Measurements from ENCODE around the gene PHB1.
"Not testable (repeated sequence)": the region's sequence is repeated elsewhere in the genome, so short reads cannot be mapped to it uniquely, and the experiment has no call there.

PHB1 gene

DNA sequence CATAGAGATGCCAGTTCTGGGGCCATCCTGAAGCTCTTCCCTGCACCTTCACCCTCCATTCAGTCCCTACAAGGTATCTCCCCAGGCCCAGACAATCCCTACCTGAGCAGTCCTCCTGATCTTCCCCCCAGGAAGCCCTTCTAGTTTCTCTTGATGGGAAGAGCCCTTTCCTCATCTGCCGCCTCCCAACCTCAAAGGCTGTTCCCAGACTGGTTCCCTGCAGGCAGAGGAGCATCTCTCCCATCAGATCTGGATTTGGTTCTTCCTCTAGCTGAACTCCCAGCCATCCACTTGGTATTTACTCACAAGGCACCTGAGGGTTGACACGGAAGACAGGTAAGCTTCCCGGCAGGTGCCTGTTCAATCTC is 24.6 kb upstream of the PHB1 start:
- DNase-seq = no peak

DNA sequence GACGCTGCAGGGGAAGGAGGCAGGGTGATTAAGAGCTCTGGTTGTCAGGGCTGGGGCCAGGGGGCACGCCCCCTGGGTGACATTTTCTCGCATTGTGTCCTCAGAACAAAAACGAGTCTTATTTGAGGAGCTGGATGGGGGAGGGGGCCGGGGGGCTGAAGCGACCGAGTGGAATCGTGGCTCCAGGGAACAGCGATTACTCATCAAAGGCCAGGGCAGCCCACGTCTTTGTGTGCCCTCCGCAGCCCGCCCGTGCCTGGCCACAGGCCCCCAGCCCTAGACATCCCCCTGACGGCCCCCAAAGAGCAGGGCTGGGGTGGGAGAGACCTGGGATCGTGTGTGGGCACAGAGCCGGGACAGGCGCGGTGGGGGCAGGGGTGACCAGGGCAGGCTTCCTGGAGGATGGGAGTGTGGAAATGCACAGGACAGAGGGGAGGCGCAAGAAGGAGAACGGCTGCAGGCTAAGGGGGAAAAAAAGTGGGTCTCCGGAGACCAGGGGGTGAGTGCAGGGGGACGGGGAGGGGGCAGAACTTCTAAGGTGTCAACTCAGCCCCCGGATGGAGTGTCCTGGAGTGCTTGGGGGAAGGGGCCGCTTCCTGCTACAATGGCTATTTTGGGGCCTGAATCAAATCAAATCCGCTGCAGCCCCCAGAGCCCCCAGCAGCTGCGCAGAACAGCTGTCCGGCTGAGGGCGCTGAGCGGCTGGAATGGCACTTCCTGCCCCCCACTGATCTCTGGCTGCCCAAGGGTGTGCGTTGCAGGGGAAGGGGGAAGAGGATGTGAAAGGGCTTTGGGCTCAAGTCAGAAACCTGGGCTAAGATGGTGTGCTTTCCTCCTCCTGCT is 24.0 kb upstream of the PHB1 start:
- no peak for DNase-seq

DNA sequence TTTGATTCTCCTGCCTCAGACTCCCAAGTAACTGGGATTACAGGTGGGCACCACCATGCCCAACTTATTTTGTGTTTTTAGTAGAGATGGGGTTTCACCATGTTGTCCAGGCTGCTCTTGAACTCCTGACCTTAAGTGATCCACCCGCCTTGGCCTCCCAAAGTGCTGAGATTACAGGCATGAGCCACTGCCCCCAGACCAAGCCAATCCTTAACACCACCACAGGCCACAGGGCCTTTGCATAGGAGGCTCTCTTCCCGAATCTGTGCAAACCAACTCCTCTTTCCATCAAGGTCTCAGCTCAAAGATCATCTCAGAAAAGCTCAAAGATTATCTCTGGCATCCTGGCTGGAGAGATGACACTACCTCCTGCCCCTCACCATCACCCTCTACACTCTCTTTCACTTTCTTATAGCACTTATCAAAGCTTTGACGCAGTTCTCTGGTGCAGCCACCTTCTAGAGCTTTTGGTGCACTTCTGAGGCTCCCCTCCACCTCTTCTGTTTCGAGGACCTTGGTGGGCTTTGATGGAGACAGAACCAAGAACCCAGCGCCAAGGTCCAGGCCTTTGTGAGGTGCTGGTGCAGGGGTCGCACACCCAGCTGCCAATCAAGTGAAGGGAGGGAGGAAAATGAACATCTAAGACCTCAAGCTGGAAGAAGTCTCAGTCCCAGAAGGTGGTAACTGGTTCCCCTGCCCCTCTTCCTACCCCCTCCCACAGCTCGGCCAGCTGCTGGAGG is 23.2 kb upstream of the PHB1 start:
- no peak for DNase-seq

DNA sequence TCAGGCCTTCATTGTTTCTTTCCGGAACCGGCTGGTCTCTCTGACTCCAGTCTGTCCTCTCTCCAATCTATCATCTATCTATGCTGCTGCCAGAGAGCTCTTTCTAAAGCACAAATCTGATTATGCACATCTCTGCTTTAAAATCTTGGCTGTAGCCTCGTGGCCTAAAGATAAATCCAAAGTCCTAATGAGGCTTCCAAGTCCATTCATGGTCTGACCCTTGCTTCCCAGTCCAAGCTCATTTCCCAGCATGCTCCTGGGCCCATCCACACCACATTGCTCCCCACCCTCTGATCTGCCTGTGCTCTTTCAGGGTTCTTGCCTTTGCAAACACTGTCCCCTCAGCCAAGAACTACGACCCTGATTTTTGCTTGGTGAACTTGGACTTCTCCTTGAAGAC is 21.5 kb upstream of the PHB1 start:
- DNase-seq = no peak

DNA sequence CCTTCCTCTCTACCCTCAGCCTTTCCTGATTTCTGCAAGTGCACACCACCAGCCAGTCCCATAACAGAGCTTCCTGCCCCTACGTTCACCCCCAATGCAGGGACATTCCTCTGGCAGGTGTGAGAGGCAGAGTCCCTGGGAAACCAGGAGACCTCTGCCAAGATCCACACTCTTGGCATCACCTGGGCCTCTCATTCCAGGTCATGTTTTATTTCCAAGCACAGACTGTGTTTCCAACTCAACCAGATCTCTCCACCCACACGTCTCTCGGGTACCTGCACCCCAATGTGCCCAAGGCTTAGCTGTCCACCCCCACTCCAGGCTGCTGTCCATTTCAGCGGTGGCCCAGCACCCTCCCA is 21.0 kb upstream of the PHB1 start:
- DNase-seq = no peak

DNA sequence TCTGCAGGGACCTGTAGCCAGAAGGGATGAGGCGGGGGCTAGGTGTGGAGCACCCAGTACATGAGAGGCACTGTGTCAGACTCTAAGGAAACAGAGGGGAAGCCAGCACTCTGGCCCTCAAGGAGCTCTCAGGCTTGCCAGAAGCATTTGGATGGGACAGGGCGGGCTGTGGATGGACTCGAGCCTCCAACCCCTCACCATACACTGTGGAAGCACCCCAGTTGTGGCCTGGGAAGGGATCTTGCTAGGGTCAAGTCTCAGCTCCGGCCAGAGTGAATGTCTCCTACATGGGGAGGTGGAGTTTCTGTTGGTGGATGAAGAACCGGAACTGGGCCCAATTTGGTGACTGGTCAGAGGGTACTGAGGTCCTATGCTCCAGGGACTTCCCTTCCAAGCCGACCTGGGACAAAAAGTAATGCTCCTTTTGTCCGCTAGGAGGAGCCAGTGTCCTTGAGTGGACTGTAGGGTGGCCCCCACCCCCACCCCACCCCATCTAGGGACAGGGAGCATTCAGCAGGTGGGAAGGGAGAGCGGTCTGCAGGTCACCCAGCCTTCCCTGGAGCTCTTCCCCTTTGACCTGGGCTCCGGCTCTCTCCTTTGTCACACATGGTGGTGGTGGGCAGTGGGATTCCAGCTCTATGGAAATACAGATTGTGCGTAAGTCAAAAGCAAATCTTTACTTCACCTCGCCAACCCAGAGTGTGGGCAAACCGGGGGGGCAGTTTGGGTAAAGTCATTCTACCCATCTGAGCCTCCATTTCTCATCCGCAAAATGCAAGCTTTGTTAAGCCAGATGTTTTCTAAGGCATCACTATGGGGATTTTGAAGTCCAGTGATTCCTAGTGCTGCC is 20.4 kb upstream of the PHB1 start:
- no peak for DNase-seq

DNA sequence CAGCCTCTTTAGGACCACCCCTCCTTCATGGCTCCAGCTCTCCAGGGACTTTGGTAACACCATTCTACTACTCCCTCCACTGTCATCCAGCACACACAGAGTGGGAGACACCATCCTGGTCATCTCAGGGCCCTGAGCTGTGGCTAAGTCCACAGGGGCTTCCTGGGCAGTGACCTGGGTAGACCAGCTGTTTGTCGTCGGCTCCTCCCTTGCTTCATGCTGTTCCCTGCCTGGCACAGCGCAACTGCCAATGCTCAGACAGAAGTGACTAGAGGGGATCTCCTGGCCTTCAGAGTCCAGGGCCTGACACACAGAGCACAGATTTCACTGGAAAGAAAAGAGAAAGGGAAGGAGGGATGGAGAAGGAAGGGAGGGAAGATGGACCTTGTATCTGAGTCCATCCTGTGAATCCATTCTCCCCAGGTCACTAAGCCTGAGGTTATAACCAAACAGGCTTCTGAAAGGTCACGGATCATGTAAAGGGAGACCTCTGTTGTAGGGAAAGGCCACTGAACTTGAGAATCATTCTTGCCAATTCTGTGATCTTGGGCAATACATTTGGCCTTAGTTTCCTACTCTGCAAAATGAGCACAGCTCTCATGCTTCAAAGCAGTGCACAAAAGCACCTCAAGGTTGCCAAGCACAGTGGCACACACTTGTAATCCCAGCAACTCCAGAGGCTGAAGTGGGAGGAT is 18.5 kb upstream of the PHB1 start:
- DNase-seq = no peak

DNA sequence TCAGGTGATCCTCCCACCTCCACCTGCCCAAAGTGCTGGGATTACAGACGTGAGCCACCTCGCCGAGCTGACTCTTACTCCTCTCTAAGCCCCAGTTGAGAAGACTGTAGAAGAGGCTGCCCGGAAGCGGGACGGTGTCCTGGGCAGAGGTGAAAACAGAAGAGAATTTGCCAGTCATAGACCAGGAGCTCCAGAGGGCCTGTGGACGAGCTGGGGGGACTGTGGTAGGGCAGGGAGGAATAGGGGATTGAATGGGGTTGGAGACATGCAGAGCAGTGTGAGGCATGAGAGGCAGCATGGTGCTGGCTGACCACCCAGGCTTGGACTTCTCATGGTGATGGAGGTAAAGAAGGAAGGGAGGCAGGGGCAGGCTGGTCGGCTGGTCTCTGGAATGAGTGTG is 17.1 kb upstream of the PHB1 start:
- DNase-seq = no peak

DNA sequence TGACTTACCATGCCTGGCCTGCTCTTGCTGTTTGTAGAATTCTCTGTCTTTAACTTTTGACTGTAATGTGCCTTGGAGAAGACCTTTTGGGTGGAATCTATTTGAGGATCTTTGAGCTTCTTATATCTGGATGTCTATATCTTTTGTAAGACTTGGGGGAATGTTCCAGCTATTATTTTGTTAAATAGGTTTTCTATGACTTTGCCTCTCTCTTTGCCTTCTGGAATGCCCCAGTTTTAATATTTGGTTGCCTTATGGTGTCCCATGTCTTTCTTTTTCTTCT is 10.3 kb upstream of the PHB1 start:
- DNase-seq = no peak

DNA sequence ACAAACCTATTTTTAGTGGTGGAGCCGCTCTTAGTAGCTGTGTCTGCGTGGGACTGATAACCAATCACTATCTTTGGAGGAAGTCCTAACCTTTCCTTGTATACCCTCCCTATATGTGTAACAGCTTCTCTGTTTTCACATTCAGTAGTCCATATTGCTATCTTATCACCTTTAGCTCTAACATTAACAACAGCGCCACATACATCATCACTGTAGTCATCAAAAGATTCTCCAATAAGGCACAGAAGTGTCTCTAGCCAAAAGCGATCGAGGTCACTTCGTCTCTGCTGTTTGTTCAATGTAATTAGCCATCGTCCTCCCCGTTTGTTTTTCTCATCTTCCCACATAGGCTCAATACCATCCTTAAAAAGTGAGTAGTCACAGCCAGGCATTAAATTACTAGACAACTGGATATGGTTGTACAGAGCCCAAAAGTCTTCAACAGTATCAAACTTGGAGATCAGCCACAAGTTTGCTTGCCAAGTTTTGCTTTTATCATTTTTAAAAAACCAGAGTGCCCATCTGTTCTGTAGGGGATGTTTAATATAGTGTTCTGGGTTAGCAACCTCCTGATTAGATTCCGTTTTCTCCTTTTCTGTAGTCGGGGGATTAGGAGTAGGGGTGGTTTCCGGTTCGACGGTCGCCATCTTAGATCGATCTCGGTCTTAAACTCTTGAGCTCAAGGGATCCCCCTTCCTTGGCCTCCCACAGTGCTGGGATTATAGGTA is 9.8 kb upstream of the PHB1 start:
- DNase-seq = not testable (repeated sequence)

DNA sequence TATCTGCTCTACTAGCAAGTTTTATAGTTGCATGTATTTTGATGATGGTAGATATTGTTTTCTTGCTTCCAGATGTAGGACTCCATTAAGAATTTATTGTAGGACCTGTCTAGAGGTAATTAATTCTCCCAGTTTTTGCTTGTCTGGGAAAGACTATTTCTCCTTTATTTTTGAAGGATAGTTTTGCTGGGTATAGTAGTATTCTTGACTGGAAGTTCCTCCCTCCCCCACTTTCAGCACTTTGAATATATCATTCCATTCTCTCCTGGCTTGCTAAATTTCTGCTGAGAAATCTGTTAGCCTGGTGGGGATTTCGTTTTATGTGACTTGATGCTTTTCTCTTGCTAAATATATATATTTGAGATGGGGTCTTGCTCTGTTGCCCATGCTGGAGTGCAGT is 8.0 kb upstream of the PHB1 start:
- no peak for DNase-seq

DNA sequence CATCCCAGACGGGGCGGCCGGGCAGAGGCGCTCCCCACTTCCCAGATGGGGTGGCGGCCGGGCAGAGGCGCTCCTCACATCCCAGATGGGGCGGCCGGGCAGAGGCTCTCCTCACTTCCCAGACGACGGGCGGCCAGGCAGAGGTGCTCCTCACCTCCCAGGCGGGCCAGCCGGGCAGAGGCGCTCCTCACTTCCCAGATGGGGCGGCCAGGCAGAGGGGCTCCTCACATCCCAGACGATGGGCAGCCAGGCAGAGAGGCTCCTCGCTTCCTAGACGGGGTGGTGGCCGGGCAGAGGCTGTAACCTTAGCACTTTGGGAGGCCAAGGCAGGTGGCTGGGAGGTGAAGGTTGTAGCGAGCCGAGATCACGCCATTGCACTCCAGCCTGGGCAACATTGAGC is 5.1 kb upstream of the PHB1 start:
- not testable (repeated sequence) for DNase-seq

DNA sequence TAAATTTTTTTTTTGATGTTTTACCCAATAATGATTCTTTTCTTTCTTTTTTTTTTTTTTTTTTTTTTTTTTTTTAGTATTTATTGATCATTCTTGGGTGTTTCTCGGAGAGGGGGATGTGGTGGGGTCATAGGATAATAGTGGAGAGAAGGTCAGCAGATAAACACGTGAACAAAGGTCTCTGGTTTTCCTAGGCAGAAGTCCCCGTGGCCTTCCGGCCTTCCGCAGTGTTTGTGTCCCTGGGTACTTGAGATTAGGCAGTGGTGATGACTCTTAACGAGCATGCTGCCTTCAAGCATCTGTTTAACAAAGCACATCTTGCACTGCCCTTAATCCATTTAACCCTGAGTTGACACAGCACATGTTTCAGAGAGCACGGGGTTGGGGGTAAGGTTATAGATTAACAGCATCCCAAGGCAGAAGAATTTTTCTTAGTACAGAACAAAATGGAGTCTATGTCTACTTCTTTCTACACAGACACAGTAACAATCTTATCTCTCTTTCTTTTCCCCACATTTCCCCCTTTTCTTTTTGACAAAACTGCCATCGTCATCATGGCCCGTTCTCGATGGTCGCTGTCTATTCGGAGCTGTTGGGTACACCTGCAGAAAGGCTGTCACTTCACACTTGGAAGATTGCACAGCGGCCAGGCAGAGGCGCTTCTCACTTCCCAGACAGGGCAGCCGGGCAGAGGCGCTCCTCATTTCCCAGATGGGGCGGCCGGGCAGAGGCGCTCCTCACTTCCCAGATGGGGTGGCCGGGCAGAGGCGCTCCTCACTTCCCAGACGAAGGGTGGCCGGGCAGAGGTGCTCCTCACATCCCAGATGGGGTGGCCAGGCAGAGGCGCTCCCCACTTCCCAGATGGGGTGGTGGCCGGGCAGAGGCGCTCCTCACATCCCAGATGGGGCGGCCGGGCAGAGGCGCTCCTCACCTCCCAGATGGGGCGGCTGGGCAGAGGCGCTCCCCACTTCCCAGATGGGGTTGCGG is 4.4 kb upstream of the PHB1 start:
- DNase-seq = not testable (repeated sequence)

DNA sequence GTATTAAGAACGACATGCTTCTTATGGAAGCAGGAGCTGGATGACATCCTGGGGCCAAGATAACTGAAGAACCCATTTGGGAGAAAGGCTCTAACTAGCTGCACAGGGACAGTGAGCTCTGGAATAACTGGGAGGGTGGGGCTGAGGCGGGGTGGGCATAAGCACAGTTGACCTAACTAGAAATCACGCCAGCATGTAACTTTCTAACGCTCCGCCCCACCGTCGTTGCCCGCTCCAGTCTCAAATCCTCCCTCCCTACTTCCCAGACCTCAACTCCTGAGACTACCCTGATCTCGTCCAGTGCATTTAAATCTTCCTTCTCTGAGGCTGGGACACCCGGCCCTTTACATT is 436 bp downstream of the PHB1 start:
- DNase-seq = no peak

DNA sequence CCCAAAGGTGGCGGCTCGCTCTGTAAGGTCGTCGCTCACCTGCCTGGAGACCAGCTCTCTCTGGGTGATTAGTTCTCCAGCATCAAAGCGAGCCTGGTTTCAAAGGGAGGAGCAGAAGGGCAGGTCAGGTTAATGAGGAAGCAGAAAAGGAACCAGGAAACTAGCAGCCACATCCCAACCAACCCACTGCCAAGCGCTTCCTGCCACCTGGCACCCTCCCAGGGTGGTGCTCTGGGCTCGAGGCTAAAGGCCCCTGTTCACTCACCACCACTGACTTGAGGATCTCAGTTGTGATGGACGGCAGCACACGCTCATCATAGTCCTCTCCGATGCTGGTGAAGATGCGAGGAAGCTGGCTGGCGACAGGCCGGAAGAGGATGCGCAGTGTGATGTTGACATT is 5.6 kb downstream of the PHB1 start:
- no peak for DNase-seq

DNA sequence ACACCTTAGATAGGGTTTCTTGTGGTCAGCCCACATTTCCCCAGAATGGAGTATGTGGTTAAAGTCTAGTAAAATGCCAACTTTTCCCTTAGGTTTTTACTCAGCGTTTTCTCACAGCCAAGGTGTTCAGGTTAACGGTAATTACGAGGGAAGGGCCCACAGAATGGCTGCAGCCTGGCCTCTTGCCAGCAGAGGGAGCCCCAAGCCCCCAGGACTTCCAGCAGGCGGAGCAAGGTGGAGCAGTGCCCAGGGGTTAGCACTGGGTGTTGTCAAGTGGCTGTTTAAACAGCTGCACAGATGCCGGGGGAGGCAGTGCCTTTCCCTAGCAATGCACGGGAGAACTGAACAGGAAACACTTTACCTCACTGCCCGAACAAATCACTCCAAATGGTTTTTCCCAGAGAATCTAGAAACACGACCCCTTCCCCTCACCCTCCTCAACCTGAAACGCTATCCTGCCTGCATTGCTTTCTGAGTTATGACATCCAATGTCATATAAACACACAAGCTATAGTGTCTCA is 6.6 kb downstream of the PHB1 start:
- peak; percentile 35 for DNase-seq

DNA sequence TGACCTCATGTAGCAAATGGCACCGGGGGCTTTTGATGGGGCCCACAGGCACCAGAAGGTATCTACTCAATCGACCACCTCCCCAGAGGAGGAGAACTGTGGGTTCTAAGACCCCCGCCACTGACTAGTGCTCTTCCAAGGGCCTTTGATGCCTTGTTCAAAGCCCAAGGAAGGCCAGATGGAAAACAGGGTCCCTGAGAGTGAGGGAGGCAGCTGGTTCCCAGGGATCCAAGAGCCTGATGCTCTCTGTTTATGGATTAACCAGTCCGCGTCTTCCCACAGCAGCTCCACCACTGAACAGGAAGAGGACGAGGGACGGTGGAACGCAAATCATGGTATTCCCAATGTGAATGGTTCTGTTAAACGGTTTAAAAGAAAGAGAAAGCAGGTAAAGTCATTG is 7.6 kb downstream of the PHB1 start:
- DNase-seq = no peak

DNA sequence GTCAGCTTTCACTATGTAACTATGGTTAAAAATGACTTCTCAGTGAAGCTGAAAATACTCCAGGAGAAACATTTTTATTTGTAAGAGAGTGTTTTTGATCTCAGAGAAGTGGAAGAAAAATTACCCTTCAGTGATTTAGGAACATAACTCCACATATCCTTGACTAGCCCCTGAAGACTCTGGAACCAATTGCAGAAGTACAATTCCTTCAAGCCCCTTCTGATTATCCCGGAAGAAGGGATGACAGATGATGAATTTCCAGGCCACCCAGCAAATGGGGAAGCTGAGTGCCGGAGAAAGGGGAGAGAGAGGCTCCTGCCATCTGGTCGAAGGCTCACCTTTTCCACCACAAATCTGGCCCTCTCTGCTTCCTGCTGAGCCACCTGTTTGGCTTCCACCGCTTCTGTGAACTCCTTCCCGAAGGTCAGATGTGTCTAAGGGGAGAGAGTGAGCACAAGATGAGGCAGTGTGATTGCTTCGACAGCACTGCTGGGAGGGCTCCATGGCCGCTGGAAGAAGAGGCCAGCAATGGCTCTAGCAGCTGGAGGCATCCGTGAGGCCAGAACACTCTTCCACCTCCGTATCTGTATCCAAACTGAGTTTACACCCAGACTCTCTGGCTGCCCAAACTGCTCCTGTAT is 8.1 kb downstream of the PHB1 start:
- no peak for DNase-seq

DNA sequence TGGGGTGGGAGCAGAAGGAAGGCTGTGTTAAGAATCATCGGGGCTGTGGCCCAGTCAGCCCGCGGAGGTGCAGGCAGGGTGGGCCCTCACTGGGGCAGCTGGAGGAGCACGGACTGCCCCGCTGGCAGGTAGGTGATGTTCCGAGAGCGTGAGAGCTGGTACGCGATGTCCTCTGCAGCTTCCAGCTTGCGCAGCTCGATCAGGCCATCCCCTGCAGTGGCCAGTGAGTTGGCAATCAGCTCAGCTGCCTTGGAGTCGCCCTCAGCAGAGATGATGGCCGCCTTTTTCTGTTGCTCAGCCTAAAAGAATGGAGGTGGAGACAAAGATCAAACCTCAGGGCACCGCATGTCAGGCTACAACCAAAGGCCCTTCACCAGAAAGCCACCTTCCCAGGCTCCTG is 9.8 kb downstream of the PHB1 start:
- no peak for DNase-seq

DNA sequence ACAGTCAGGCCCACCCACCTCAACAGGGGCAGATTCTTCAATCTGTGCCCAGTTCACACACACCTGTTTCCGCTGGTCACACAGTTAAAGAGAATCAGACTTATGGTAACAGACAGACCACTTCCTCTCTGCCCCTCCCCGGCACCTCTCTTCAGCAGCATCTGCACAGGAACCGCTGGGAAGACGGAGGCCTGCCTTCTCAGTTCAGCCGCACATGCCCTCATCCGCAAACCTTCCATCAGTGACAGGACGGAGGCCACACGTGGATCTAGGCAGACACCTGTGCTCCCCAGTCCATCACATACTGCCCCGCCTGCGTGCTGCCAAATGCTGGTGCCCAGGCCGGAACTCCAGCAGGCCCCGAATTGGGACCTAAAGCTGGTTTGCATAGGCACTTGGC is 10.3 kb downstream of the PHB1 start:
- no peak for DNase-seq
